Measurements from ENCODE around the gene SRSF8.

DNA sequence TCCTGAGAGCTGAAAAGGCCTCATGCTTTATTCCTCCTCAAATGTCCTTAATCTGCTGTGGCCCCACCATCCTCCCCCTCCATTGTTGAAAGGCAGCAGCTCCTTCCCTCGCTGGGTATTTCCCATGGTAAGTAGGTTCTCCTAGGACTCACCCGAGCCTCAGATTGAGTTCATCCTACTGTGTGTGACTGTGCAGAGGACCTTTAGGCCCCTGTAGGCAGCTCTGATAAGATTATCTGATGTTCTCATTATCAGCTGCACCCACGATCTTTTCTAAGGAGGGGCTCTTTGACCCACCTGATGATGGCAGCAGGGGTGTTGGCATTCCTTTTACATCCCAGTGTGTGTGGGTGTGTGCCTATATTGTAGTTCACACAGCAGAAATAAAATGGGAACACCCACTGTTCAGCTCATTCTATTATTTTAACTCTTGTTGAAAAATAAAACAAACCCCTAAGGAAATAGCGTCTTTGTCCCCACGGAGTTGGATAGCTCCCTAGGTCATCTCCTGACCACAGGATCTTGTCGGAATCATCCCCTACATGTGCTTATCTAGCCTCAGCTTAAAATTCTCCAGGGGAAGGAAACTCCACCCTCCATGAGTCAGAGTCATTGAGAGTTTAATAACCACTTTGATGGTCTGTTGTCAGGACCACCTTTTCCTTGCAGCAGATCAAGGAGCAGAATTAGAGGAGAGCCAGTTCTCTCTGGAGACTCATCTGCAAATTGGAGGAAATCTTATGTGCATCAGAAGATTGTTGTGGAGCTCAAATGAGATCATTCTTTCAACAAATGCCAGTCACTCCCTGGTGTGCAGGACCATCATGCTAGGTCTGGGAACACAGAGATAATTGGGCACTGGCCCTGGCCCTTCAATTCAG, 42.2 kb downstream of the SRSF8 start:
- TF ChIP-seq, protein P1, sequence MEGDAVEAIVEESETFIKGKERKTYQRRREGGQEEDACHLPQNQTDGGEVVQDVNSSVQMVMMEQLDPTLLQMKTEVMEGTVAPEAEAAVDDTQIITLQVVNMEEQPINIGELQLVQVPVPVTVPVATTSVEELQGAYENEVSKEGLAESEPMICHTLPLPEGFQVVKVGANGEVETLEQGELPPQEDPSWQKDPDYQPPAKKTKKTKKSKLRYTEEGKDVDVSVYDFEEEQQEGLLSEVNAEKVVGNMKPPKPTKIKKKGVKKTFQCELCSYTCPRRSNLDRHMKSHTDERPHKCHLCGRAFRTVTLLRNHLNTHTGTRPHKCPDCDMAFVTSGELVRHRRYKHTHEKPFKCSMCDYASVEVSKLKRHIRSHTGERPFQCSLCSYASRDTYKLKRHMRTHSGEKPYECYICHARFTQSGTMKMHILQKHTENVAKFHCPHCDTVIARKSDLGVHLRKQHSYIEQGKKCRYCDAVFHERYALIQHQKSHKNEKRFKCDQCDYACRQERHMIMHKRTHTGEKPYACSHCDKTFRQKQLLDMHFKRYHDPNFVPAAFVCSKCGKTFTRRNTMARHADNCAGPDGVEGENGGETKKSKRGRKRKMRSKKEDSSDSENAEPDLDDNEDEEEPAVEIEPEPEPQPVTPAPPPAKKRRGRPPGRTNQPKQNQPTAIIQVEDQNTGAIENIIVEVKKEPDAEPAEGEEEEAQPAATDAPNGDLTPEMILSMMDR (IDR thresholded peaks at IDR 0.05), result no peak
- TF ChIP-seq EZH2 (IDR thresholded peaks at IDR 0.05; ENCODE audit: borderline replicate concordance, insufficient read depth, low read depth, low read length, poor library complexity, severe bottlenecking), result no peak

Measured in B cell (primary cell).